Stimulated activated CD8-positive, alpha-beta memory T cell treated with anti-CD3 and anti-CD28 coated beads, Interleukin-4, amount 100 ng/mL, for 1 hour (primary cell): ENCODE measurements around the gene CASP8AP2.
"Not testable (repeated sequence)": the region's sequence is repeated elsewhere in the genome, so short reads cannot be mapped to it uniquely, and the experiment has no call there.

Experiments
- DNase-seq, 2 donors: peaks; one replicate each; pipeline ENCODE4 v3.0.0-alpha.2; 2020; ENCODE audit warnings: low read depth in 2 of 2, low spot score in 1 of 2

CASP8AP2 gene

GRCh38 chr6:89886378-89887120 lies 56.9 kb downstream of the CASP8AP2 start:
- no peak for DNase-seq

- no peak for DNase-seq
Observed at GRCh38 chr6:89887452-89888137, 57.9 kb downstream of the CASP8AP2 start.

GRCh38 chr6:89888138-89888514 lies 58.4 kb downstream of the CASP8AP2 start:
- DNase-seq, result no peak

- no peak for DNase-seq
Observed at GRCh38 chr6:89888871-89889270, 59.2 kb downstream of the CASP8AP2 start.

GRCh38 chr6:89890845-89891528 lies 61.3 kb downstream of the CASP8AP2 start:
- not testable (repeated sequence) for DNase-seq

- DNase-seq, result not testable (repeated sequence)
Observed at GRCh38 chr6:89892577-89892976, 62.9 kb downstream of the CASP8AP2 start.

- no peak for DNase-seq
Observed at GRCh38 chr6:89894169-89894568, 64.5 kb downstream of the CASP8AP2 start, which contains the start of gene GJA10. Gene GJA10 (plus strand): TSS chr6:89894469. CDS start chr6:89894469, 0 bp downstream.

- no peak for DNase-seq
Observed at GRCh38 chr6:89895276-89895874, 65.7 kb downstream of the CASP8AP2 start.

GRCh38 chr6:89910001-89910901 lies 80.6 kb downstream of the CASP8AP2 start:
- DNase-seq, result not testable (repeated sequence)

- DNase-seq, result no peak
Observed at GRCh38 chr6:89910902-89911240, 81.2 kb downstream of the CASP8AP2 start.

- no peak for DNase-seq
Observed at GRCh38 chr6:89916136-89916920, 86.6 kb downstream of the CASP8AP2 start.

- no peak for DNase-seq
Observed at GRCh38 chr6:89917216-89917615, 87.5 kb downstream of the CASP8AP2 start.

- DNase-seq, result no peak
Observed at GRCh38 chr6:89917801-89918366, 88.2 kb downstream of the CASP8AP2 start.
